ENCODE results near the gene PRKN. TPM values are rescaled to one million over a fixed set of nuclear protein-coding genes. Genes with fewer than 3 reads are reported as not detected.

Gene PRKN
- total RNA-seq, 6 experiments from 2014 or later, result 0.32 TPM; not detected in 5

DNA sequence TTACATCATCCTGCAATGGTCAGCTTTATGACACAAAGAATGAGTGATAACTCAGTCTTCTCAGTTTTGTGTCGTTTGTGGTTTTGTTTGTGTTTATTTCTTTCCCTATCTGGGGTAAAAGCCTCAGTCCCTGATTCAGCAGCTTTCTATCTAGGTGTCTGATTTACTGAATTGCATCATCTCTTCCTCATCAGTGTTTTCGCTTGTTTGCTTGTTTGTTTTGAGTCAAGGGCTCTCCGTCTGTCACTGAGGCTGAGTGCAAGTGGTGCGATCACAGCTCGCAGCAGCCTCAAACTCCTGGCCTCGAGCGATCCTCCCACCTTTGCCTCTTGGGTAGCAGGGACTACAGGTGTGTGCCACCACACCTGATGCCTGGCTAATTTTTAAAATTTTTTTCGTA lies 548.9 kb downstream of the PRKN start:
- DNase-seq, result no peak
- Mint-ChIP-seq H3K36me3 (ENCODE audit: low read depth) (no peaks in the 10 kb centered on the region), H3K9me3 (peaks cover 44% of the 10 kb centered on the region), H3K27ac (no peak overlapping the region), H3K4me1 (ENCODE audit: low read depth) (no peaks in the 10 kb centered on the region), H3K4me3 (no peak overlapping the region), H3K27me3 (ENCODE audit: insufficient read depth) (no peaks in the 10 kb centered on the region)
- TF ChIP-seq, protein P1, sequence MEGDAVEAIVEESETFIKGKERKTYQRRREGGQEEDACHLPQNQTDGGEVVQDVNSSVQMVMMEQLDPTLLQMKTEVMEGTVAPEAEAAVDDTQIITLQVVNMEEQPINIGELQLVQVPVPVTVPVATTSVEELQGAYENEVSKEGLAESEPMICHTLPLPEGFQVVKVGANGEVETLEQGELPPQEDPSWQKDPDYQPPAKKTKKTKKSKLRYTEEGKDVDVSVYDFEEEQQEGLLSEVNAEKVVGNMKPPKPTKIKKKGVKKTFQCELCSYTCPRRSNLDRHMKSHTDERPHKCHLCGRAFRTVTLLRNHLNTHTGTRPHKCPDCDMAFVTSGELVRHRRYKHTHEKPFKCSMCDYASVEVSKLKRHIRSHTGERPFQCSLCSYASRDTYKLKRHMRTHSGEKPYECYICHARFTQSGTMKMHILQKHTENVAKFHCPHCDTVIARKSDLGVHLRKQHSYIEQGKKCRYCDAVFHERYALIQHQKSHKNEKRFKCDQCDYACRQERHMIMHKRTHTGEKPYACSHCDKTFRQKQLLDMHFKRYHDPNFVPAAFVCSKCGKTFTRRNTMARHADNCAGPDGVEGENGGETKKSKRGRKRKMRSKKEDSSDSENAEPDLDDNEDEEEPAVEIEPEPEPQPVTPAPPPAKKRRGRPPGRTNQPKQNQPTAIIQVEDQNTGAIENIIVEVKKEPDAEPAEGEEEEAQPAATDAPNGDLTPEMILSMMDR (IDR thresholded peaks at IDR 0.05), result no peak

DNA sequence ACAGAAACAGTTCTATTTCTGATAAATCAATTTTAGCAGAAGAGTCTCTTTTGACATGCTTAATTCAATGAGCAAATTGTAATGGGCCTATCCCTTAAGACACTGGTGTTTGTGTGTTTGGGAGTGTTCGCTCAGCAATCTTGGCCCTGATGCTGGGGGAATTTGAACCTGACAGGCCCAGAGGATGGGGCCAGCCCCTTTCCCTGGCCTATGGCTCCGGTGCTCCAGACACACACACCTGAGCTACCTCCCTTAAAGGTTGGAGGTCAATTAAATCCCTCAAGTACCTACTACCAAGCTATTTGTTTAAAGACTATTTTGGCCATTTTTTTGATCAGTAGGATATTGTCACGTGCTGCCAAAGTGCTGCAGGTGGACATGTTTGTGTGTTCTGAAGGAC lies 549.3 kb downstream of the PRKN start:
- TF ChIP-seq, protein P1 (IDR thresholded peaks at IDR 0.05), result no peak
- DNase-seq, result no peak
- Mint-ChIP-seq H3K36me3 (ENCODE audit: low read depth) (no peaks in the 10 kb centered on the region), H3K4me1 (ENCODE audit: low read depth) (no peaks in the 10 kb centered on the region), H3K9me3 (peaks cover 48% of the 10 kb centered on the region), H3K27ac (no peak overlapping the region), H3K4me3 (no peak overlapping the region), H3K27me3 (ENCODE audit: insufficient read depth) (no peaks in the 10 kb centered on the region)

DNA sequence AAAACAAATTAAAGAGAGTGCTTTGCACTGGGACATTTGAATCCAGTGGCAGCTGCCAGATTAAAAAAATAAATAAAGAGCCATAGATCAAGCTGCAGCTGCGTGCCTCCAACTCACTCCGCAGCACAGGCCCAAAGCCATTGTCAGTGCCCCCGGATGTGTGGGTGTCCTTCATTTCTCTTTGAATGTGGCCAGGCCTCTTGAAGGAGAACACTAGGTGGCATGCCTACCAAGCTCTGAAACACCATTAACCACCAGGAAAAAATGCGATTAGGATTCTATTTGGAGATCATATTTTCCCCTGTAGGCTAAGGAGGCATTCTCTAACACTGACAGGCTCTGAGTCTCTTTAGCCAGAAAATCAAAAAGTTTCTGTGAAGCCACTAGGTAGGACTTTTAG lies 549.8 kb downstream of the PRKN start:
- TF ChIP-seq, protein P1 (IDR thresholded peaks at IDR 0.05), result no peak
- DNase-seq, result no peak

DNA sequence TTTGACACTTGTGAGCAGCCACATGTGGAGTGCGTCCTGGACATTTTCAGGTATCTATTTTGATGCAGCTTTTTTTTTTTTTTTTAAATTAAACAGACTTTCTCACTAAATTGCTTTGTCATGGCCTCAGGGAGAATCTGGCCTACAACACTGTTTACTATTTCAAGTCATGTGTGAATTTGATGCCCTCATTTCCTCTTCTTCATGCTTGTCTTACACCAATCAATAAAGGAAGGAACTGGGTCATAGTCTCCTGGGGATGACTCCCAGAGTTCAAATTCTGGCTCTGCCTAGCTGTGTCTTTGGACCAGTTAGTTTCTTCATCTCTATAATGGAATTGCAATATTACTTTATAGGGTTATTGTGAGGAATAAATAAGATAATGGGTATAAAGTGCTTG lies 554.1 kb downstream of the PRKN start:
- no peaks in the 10 kb centered on the region for H3K4me1 Mint-ChIP-seq (ENCODE audit: low read depth)
- no peak overlapping the region for H3K27ac Mint-ChIP-seq
- peaks cover 47% of the 10 kb centered on the region for H3K9me3 Mint-ChIP-seq
- H3K4me3 Mint-ChIP-seq, result no peak overlapping the region
- DNase-seq, result no peak
- H3K27me3 Mint-ChIP-seq (ENCODE audit: insufficient read depth), result no peaks in the 10 kb centered on the region
- TF ChIP-seq, protein P1 (IDR thresholded peaks at IDR 0.05), result no peak
- no peaks in the 10 kb centered on the region for H3K36me3 Mint-ChIP-seq (ENCODE audit: low read depth)

More for the DNA sequence above, 549.8 kb downstream of the PRKN start:
- no peak overlapping the region for H3K4me3 Mint-ChIP-seq
- no peak overlapping the region for H3K27ac Mint-ChIP-seq
- no peaks in the 10 kb centered on the region for H3K36me3 Mint-ChIP-seq (ENCODE audit: low read depth)
- H3K4me1 Mint-ChIP-seq (ENCODE audit: low read depth), result no peaks in the 10 kb centered on the region
- H3K9me3 Mint-ChIP-seq, result peaks cover 50% of the 10 kb centered on the region
- H3K27me3 Mint-ChIP-seq (ENCODE audit: insufficient read depth), result no peaks in the 10 kb centered on the region

DNA sequence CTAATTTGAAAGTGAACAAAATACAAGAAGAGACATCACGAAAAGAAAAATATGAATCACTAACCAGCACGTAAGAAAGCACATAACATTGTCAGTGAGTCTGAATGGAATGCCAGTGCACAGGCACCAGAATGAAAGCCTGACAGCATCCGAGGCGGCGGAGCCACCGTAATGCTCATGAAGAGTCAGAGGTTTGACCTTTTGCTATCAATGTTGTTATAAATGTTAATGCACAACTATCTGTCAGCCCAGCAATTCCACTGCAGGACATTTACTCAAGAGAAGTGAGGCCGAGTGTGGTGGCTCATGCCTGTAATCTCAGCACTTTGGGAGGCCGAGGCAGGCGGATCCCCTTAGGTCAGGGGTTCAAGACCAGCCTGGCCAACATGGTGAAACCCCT lies 562.1 kb downstream of the PRKN start:
- Mint-ChIP-seq H3K4me3 (no peak overlapping the region), H3K9me3 (peaks cover 38% of the 10 kb centered on the region), H3K4me1 (ENCODE audit: low read depth) (no peaks in the 10 kb centered on the region), H3K27ac (no peak overlapping the region), H3K36me3 (ENCODE audit: low read depth) (peaks cover 4% of the 10 kb centered on the region; the same call in 1 of the 2 replicates), H3K27me3 (ENCODE audit: insufficient read depth) (no peaks in the 10 kb centered on the region)
- TF ChIP-seq, protein P1 (IDR thresholded peaks at IDR 0.05), result no peak
- no peak for DNase-seq
